ENCODE results near the gene TRAK1. TPM values are rescaled to one million over a fixed set of nuclear protein-coding genes. Genes with fewer than 3 reads are reported as not detected.

Gene TRAK1
- polyA plus RNA-seq, 3 donors, result 6.6 to 40.8 (median 7.0) TPM

DNA sequence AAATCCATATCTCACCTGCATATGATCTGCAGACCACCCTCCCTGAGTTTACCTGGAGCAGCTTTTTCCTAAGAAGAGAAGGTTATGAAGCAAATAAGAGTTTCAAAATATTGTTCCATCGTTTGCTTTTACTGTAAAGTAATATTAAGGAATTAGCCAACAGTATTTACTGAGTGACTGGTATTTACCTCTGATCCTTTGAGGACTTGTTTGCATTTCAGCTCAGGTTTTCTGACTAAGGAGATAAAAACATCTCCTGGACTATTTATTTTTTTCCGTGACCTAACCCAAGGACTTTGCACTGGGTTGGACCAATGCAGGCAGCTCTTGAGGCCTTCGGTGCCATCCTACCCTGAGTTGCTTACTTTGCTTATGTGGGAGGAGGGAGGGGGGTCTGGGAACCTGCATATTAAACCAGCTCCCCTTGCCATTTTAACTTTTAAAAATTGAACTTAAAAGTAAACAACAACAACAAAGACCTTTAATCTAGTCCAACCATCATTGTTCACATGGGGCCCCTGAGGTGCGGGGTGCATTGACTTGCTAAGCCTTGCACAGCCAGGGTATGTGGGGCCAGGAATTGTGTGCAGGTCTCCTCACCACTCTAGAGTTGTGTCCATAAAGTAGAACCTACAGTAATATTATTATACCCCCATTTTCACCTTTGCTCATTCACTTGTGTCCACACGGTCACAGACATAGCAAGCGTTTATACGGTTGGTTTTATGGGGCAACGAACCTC lies 39.3 kb downstream of the TRAK1 start:
- Mint-ChIP-seq H3K9me3 (no peaks in the 10 kb centered on the region), H3K27me3 (ENCODE audit: low read depth in 3 of 3) (peaks cover 0 to 2% (median 0%) of the 10 kb centered on the region in 3 donors), H3K4me3 (no peak overlapping the region), H3K4me1 (no peaks in the 10 kb centered on the region), H3K36me3 (peaks cover 44 to 51% of the 10 kb centered on the region in 2 donors), H3K27ac (no peak overlapping the region)
- intact Hi-C loops (cut with micrococcal nuclease), result no loop called here
- peaks cover 34 to 57% of the 10 kb centered on the region in 2 donors for H3K36me3 ChIP-seq (replicated peaks in 1 of 2; ENCODE audit: control insufficient read depth in 1 of 2, insufficient read depth in 2 of 2, low read length in 2 of 2)
- peaks cover 16% of the 10 kb centered on the region for H3K79me2 ChIP-seq (ENCODE audit: insufficient read depth, low read length)
- no peaks in the 10 kb centered on the region for H3K4me1 ChIP-seq (ENCODE audit: control insufficient read depth in 1 of 2, insufficient read depth in 2 of 2, low read length in 2 of 2)
- 83% methylated on average over 1 of the region's 8 CpGs for whole genome bisulfite sequencing (ENCODE audit: insufficient coverage)
- TF ChIP-seq, protein P1, sequence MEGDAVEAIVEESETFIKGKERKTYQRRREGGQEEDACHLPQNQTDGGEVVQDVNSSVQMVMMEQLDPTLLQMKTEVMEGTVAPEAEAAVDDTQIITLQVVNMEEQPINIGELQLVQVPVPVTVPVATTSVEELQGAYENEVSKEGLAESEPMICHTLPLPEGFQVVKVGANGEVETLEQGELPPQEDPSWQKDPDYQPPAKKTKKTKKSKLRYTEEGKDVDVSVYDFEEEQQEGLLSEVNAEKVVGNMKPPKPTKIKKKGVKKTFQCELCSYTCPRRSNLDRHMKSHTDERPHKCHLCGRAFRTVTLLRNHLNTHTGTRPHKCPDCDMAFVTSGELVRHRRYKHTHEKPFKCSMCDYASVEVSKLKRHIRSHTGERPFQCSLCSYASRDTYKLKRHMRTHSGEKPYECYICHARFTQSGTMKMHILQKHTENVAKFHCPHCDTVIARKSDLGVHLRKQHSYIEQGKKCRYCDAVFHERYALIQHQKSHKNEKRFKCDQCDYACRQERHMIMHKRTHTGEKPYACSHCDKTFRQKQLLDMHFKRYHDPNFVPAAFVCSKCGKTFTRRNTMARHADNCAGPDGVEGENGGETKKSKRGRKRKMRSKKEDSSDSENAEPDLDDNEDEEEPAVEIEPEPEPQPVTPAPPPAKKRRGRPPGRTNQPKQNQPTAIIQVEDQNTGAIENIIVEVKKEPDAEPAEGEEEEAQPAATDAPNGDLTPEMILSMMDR (IDR thresholded peaks at IDR 0.05), result no peak
- no peak for DNase-seq
- no peaks in the 10 kb centered on the region for H3K27me3 ChIP-seq (ENCODE audit: control insufficient read depth in 2 of 2, insufficient read depth in 2 of 2, low read length in 2 of 2)
- peaks cover 48% of the 10 kb centered on the region for H4K20me1 ChIP-seq (ENCODE audit: insufficient read depth, low read length)
- no peak overlapping the region for H2AFZ ChIP-seq (ENCODE audit: insufficient read depth, low read depth, low read length, poor library complexity, severe bottlenecking)
- no peak overlapping the region for H3K4me3 ChIP-seq (replicated peaks in 1 of 3; ENCODE audit: low read depth in 2 of 3, low read length in 3 of 3)
- H3K4me2 ChIP-seq (replicated peaks; ENCODE audit: extremely low read depth, low read length, poor library complexity, severe bottlenecking), result no peak overlapping the region
- no peaks in the 10 kb centered on the region for H3K9me3 ChIP-seq (replicated peaks in 1 of 2; ENCODE audit: control insufficient read depth in 1 of 2, insufficient read depth in 1 of 2, low read length in 2 of 2)
- no peak overlapping the region for H3K27ac ChIP-seq (ENCODE audit: low read depth in 1 of 2, low read length in 2 of 2)
- H3K9ac ChIP-seq (ENCODE audit: insufficient read depth, low read length, poor library complexity, severe bottlenecking), result no peak overlapping the region

DNA sequence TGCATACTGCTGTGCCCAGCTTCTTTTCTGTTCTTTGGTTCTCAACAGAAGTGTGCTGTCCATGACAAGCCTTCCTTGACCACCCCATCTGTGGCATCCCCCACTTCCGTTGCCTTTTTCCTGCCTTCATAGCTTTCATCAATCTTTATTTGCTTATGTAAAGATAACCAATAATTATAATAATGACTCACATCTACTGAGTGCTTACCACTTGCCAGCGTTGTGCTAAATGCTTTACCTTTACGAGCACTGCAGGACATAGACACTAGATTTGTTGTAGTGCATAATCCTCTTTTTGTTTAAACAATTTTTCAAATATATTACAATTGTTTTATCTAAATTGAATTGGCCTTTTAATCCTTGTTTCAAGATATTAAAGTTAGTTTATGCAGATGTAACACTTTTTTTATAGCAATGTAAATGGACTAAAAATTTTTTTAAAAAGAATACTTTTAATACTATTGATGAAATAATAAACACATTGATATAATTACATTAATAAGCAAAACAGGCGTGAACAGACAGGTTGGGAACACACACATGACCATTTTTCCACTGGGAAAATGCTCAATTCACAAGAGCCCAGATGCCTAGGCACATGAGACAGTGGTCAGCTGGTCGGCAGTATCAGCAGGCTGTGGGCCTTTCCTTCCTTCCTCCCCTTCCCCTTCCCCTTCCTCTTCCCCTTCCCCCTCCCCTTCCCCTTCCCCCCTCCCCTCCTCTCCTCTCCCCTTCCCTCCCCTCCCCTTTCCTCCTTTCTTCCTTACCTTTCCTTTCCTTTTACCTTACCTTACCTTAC lies 42.5 kb downstream of the TRAK1 start:
- peaks cover 67% of the 10 kb centered on the region for H4K20me1 ChIP-seq (ENCODE audit: insufficient read depth, low read length)
- H3K9ac ChIP-seq (ENCODE audit: insufficient read depth, low read length, poor library complexity, severe bottlenecking), result no peak overlapping the region
- Mint-ChIP-seq H3K4me3 (no peak overlapping the region), H3K9me3 (no peaks in the 10 kb centered on the region), H3K36me3 (peaks cover 31 to 34% of the 10 kb centered on the region in 2 donors), H3K27ac (peak overlapping the region in 1 of 7 donors; percentile 72), H3K27me3 (ENCODE audit: low read depth in 3 of 3) (peaks cover 0 to 2% (median 0%) of the 10 kb centered on the region in 3 donors), H3K4me1 (no peaks in the 10 kb centered on the region)
- TF ChIP-seq, protein P1 (IDR thresholded peaks at IDR 0.05), result no peak
- no peak overlapping the region for H3K4me2 ChIP-seq (replicated peaks; ENCODE audit: extremely low read depth, low read length, poor library complexity, severe bottlenecking)
- intact Hi-C loops (cut with micrococcal nuclease), result no loop called here
- no peak overlapping the region for H3K27ac ChIP-seq (ENCODE audit: low read depth in 1 of 2, low read length in 2 of 2)
- H3K36me3 ChIP-seq (replicated peaks in 1 of 2; ENCODE audit: control insufficient read depth in 1 of 2, insufficient read depth in 2 of 2, low read length in 2 of 2), result peaks cover 11 to 28% of the 10 kb centered on the region in 2 donors
- DNase-seq, result no peak
- WGBS (ENCODE audit: insufficient coverage), result no CpG with 5 or more reads among the region's 5 CpGs
- no peaks in the 10 kb centered on the region for H3K27me3 ChIP-seq (ENCODE audit: control insufficient read depth in 2 of 2, insufficient read depth in 2 of 2, low read length in 2 of 2)
- no peak overlapping the region for H2AFZ ChIP-seq (ENCODE audit: insufficient read depth, low read depth, low read length, poor library complexity, severe bottlenecking)
- no peaks in the 10 kb centered on the region for H3K4me1 ChIP-seq (ENCODE audit: control insufficient read depth in 1 of 2, insufficient read depth in 2 of 2, low read length in 2 of 2)
- H3K4me3 ChIP-seq (replicated peaks in 1 of 3; ENCODE audit: low read depth in 2 of 3, low read length in 3 of 3), result no peak overlapping the region
- H3K9me3 ChIP-seq (replicated peaks in 1 of 2; ENCODE audit: control insufficient read depth in 1 of 2, insufficient read depth in 1 of 2, low read length in 2 of 2), result no peaks in the 10 kb centered on the region
- peaks cover 26% of the 10 kb centered on the region for H3K79me2 ChIP-seq (ENCODE audit: insufficient read depth, low read length)

Data from CD14-positive monocyte (primary cell).